Stimulated activated CD8-positive, alpha-beta memory T cell treated with anti-CD3 and anti-CD28 coated beads, Interleukin-4, amount 100 ng/mL, for 48 hours (primary cell): ENCODE data around the gene TSPAN4.

ENCODE experiments used
- DNase-seq: peaks from one replicate; pipeline ENCODE4 v3.0.0-alpha.2; 2020

Gene TSPAN4

DNA sequence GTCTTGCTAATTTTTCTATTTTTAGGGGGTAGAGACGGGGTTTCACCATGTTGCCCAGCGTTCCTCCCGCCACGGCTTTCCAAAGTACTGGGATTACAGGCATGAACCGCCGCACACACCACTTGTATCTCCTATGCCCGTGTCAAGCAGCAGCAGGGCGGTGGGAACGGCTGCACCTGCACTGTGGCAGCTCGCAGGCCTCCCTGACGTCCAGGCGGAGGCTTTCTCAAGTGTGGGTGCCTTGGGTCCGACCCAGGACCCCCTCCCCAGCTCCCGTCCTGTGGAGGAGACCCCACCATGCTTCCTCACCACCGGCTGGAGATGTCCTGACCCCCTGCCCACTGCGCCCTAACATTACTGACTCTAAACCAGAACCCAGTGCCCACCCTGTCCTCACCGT lies 25.7 kb downstream of the TSPAN4 start:
- DNase-seq: no peak

DNA sequence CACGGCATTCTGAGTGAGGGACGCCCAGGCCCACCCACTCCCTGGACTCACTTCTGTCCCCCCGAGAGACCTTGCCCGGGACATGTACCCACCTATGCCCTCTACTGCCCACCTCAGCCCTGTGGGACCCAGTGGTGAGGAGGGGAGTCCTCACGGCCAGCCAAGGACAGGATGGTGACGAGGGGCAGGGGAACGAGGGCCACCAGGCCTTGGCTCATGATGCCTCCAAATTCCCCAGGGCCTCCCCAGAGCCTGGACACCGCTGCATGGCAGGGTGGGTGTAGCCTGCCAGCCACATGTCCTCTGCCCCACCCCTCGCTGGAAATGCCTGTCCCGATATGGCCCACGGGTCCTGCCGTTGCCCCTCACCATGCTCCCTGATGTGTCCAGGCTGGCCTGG lies 26.1 kb downstream of the TSPAN4 start:
- DNase-seq: no peak

DNA sequence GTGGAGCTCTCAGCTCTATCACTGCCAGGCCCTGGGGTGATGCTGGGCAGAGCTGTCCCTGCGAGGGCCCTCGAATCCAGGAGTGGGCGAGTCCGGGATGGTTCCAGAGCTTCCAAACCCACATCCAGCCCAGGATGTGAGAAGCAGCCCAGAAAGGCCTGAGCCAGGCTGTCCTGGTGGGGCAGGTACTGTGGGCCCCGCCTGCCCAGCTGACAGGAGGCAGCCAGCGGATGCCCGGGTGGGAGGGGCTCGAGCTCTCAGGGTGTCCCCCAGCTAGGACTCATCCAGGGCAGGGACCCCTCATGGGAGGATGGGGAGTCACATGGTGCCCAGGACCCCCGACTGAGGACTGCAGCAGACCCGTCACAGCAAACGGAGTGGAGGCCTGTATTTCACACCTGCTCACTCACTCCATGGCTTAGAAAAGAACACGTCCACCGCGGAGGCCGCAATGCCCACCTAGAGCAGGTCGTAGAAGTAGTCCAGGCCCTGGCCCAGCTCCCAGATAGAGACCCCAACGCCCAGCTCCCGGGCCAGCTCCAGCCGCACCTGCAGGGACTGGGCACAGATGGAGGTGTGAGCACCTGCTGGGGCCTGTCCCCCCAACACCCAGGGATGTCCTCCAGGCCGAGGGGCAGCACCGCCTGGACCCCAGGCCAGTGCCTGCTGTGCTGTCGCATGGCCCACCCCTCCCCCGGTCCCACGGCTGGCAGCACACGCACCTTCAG lies 26.9 kb downstream of the TSPAN4 start:
- DNase-seq: no peak

DNA sequence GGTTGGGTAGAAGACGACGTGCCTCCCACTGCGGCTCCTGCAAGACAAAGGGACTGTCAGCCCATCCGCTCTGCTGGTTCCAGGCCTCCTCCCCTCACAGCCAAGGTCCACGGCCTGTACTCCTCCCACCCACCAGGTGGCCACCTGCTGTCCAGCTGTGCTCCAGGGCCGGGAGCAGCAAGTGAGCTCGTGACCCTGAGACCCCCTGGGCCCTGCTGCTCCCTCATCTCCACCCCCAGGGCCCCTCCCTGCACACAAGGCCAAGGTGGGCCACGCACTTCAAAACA lies 27.4 kb downstream of the TSPAN4 start:
- DNase-seq: no peak

DNA sequence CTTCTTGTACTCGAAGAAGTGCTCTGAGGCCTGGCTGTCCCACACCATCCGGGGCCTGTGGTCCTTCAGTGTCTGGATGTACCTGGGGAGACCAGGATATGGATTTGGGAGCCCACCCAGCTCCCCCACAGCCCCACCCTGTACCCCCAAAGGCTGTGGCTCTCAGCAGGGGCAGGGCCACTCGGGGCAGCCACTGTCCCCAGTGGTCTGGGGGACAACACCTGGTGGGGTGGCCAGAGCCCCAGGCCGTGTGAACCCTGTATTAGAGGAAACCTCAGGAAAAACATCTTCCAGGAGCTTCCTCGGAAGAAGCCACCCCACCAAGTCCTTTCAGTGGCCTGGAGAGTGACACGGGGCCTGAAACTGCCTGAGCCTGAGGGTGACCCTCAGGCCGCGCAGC lies 27.8 kb downstream of the TSPAN4 start:
- DNase-seq: no peak

DNA sequence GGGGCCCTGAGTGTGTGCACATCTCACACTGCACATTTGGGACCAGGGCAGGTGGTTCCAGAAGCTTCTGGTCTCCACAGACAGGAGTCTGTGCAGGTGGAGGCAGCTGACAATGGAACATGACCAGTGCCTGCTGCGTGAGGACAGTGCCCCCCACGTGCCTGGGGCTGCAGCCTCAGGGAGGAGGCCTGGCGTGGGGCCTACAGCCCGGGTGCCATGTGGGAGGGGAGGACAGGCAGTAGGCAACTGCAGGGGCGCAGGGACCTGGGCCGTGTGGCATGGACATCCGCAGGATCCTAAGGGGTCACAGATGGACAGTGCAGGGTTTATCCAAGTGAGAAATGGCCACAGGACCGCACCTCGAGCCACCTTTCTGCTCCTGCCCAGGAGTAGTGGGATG lies 28.8 kb downstream of the TSPAN4 start:
- no peak for DNase-seq

DNA sequence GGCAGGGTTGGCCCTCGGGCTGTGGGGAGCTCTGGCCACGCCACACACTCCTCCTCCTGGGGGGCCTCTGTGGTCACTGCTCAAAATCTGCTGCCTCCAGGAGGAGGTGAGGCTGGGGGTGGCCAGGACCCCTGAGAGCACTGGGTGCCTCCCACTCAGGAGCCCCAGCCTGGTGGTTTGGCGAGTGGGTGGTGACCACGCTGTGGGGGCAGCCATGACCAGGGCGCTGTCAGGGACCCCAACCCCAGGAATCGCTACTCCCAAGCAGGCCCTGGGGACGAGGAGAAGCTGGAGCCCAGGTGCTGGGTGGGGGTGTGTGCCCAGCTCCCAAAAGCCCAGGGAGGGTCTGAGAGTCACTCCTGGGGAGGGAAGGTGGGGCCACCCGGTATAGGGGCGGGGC lies 30.1 kb downstream of the TSPAN4 start:
- DNase-seq: no peak

DNA sequence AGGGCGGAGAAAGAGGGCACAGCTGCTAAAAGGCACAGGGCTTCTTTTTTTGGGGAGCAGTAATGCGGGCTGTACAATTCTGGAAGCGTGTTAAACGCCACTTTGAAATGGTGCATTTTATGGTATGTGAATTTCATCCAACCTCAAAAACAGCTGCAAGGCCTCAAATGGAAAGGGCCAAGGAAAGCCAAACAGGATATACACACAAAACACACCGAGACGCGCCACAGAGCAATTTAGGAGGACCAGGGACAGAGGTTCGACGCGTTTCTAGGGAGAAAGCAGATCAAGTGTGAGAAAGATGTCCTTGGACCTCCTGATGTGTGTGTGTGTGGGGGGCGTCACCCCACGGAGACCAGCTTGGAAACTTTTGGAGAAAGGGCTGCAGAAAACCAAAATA lies 31.1 kb downstream of the TSPAN4 start:
- DNase-seq: no peak

DNA sequence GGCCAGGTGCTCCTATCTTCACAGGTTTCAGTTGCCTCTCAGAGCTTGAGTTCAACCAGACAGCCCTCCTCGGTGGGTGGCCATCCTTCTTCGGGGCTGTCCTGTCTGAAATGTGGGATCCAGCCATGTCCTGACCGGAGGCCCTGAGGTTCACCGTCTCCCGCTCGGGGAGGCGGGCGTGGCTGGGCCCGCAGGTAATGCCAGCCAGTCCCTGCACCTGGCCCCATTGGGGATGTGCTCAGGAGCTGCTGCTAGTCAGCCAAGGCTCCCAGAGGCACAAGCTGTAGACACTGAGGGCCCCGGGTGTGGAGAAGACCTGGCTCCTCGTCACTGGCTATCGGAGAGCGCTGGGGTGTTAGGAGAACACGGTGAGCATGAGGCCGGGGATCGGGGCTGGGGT lies 32.6 kb downstream of the TSPAN4 start:
- DNase-seq: no peak

DNA sequence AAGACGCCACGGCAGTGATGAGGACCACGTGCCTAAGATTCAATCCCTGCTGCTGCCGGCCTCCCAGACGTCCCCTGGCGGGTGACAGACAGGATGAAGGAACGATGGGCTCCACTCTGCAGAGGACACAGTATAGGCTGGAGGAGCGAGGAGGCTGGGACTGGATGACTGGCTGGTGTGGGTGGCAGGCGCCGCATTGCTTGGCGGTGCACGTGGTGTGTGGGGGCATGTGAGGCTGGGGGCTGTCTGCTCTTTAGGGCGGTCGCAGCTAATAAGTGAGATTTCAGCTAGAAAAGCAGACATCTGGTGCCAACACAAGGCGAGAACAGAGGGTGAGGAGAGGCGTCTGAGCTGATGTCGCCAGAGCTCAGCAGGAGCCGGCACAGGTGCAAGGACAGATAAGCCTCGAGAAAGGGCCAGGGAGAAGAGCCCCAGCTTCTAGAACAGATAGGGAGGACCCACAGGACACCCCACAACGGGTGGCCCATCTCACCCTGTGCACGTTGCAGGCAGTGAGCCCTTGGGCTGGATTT lies 33.2 kb downstream of the TSPAN4 start:
- no peak for DNase-seq

DNA sequence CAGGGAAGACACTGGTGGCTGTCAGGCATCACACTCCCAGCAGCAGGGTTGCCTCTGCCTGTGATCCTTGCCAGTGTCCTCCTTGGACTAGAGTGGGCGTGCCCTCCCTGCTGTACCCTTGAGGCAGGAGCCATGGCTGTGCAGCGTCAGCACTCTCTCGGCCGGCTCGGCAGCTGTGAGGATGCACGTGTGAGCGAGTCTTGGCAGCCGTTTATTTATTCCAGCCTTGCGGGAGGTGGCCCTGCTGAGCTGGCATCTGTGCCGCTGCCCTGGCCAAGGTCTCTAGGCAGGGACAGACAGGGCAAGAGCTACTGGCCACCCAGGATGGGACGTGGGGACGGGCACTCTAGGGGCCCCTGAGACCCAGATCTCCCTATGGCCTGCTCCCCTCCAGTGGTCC lies 33.9 kb downstream of the TSPAN4 start:
- no peak for DNase-seq

DNA sequence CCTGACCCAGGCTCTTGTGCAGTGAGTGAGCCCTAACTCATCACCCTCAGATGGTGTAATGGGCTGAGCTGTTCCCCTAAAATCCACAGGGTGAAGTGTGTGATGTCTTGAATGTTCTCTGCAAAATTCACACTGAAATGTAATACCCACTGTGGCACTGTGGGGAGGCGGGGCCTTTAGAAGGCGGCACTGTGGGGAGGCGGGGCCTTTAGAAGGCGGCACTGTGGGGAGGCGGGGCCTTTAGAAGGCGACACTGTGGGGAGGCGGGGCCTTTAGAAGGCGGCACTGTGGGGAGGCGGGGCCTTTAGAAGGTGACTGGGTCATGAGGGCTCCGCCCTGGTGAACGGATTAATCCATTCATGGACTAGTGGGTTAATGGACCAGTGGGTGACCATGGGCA lies 34.9 kb downstream of the TSPAN4 start:
- DNase-seq: peak; percentile 61

DNA sequence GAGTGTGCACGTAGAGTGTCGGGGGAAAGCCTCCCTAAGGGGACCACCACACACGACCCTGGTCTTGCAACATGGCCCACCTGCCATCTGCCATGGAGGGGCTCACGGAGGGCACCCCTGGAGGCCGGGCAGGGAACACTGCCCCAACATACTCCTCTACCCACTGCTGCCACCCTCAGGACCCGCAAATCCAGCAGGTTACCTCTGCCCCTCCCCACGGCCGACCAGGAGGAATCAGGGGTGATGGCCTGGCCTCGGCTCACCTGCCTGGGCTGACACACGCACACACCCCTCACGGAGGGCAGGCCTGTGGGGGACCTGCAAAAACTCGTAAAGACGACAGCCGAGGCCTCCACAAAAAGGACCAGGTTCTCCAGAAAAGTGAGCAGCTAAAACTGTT lies 37.8 kb downstream of the TSPAN4 start:
- no peak for DNase-seq

DNA sequence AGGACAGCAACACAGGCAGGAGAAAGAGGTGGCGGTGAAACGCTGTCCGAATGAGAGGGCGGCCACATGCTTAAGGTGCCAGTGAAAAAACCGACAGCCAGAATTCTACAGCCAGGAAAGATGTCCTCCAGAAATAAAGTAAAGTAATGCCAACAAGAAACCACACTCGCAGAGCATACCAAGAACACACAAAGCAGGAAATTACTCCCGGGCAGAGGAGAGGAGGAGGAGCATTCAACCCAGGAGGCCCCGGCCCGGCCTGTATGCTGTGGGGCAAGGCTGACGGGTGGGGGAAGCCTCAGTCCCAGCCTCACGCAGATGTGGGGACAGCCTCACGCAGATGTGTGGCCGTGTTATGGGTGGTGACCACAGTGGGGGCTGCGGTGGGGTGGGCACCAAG lies 39.9 kb downstream of the TSPAN4 start:
- no peak for DNase-seq

DNA sequence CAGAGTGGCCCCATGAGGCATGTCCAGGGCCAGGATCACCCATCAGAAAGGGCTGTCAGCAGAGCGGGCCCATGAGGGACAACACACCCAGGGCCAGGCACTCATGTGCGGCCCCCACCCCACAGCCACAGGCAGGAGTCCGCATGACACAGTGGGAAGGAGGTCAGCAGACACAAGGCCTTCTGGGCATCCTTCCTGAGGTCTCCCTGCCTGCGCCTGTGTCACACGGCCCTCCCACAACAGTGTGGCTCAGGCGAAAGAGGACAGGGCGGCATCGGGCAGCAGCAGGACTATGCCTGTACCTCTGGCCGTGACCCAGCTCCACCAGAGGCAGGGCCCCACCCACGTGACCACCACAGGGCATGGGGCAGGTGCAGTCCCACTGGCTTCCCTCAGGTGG lies 40.9 kb downstream of the TSPAN4 start:
- no peak for DNase-seq

DNA sequence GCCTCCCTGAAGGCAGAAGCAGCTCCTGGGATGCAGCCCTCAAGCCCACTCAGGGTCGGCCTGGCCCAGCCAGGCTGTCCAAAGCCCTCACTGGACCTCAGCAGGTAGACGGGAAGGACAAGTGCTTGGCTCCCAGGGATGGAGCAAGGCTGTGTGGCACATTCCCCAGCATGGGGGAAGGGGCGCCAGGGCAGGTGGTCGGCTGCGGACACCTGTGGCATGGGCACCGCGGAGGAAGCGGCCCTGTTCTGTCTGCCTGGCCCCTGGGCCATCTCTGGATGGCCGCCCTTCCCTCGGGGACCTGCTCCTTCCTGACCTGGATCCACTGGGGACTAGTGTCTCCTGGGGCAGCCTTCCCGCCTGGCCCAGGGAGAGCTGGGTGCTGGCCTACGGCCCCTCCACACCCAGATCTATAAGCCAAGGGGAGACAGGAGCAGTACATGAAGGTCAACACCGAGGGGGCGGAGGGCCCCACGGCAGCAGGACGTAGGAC lies 42.0 kb downstream of the TSPAN4 start:
- no peak for DNase-seq

DNA sequence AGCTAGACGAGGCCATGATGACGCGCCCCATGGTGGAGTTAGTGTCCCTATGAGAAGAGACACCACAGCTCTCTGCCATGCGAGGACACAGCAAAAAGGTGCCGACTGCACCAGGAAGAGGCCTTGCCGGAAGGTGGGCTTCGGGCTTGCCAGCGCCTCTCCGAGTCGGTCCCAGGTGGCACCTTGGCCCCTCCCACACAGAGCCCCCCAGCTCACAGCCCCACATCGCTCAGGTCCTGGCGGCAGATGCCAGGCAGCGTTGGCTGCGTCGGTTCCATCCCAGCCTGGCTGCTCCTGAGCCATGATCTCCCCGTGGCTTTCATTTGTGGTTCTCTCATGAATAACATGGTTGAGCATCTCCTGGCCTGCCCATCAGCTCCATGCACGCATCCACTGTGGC lies 43.9 kb downstream of the TSPAN4 start:
- DNase-seq: no peak

DNA sequence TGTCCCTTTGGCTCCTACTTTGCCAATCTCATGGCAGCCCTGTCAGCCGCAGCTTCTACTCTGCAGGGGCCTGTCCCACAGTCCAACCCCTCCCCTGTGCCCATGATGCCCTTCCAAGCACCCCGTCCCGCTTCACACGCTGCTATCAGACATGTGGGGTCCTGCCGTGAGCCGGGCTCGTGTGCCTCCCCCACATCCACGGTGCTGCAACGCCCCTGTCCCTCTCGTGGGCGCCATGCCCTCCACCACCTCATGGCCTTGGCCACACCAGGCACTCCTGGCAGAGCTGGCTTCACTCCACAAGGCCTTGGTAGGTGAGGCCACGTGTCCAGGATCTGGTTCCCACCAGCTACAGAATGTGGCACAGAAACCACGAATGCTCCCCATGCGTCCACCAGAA lies 44.9 kb downstream of the TSPAN4 start:
- no peak for DNase-seq

DNA sequence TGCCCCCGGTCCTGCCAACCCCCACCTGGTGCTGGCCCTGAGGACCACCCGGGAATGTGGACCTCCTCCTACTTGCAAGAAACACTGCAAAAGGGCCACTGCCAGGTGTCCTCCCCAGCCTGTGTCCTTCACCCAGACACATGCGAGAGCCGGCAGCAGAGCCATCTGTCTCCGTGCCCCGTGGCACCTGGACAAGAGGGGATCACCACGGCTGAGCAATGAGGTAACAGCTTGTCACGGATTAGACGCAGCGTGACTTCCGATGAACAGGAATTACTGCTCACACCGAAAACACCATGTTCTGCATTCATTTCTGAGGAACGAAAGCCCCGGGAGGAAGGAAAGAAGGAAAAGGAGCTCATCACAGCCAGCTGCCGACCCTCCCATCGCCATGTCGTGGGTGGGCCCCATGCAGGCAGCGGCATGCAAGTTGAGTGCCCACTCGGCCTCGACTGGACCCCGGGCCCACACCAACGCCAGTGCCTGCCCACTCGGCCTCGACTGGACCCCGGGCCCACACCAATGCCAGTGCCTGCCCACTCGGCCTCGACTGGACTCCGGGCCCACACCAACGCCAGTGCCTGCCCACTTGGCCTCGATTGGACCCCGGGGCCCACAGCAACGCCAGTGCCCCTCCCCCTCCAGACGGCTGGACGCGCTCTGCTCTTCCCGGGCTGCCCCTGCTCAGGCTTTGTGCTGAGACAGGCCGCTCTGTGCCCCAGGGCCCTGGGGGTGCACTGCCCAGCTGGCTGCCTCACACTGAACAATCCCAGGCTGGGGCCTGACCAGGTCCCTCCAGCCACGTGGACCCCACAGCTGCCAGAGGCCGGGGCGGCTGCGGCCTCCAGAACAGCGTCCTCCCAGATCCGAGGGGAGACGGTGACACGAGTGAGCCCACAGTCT lies 45.9 kb downstream of the TSPAN4 start:
- DNase-seq: no peak

DNA sequence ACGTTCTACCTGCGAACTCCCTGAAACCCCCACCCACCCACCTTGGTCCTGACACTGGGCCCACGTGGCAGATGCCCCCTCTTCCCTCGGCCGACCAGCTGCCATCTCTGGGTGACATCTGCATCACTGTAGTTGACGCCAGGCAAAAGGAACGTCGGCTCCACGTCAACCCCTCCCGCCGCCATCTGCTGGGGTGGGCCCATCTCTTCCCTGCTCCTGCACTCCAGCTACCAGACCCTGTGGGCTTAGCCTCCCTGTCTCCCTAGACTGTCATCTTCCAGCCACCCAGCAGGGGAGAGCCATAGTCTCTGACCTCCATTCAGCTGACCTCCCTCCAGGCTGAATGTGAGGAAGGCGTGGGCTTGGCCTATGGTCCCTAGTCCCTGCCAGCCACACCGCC lies 46.6 kb downstream of the TSPAN4 start:
- DNase-seq: no peak

DNA sequence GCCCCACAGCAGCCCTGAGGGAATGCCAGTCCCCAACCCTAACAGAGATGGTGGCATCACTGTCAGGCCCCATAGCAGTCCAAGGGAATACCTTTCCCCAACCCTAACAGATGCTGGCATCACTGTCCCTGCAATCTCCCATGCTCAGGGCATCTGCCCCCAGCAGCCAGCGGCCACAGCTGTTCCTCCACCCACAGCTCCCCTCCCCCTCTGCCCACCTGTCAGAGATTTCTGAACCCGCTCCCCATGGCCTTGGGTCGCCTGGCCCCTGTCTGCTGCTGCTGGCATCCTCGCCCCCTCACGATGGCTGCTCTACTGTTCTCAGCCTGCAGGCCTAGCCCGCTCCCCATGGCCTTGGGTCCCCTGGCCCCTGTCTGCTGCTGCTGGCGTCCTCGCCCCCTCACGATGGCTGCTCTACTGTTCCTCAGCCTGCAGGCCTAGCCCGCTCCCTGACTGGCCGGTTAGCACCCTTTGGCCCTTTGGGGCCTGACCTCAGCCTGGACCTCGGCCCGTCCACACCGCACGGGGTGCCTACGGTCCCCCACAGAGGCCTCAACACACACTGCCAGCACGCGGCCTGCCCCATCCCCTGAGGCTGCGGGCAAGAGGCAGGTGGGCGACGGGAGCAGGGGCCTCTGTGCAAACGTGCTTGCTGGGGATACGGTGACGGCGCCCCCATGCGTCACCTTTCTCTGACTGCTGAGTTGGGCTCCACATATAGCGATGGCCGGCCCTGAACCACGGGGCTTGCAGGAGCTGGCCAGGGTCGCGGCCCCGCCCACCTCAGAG lies 47.2 kb downstream of the TSPAN4 start:
- DNase-seq: no peak

DNA sequence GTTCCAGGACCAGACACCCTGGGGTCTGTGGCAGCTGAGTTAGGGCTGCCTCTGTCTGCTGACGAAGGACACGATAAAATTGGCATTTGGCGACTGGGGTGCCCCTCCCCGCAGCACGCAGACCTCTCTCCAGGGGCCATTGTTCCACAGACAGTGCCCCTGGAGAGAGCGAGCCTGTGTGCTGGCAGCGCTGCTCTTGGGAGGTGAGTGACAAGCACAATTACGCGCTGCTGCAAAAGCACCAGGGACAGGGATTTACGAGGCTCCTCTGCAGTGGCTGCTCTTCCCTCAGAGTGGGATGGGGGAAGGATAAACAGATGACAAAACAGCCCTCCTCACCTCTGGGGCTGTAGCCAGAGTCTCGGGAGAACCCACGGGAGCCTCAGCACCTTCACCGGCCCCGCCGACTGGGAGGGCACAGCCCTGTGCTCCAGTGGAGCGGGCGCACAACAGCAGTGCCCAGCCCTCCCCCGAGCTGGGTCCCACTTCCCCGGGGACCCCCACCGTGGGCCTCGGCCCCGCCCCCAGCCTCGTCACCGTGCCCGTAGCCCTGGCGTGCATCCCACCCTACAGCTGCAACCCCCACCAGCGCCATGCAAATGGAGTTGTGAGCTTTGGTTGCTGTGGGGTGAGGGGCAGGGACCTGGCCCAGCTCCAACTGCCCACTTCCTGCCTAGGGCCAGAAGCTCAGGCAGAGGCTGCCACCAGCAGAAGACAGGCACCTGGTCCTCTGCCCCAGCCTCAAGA lies 48.3 kb downstream of the TSPAN4 start:
- no peak for DNase-seq
